Fibroblast of villous mesenchyme (primary cell): ENCODE results near the gene POMT2. TPM values are rescaled to one million over a fixed set of nuclear protein-coding genes. Genes with fewer than 3 reads are reported as not detected.

Experiments
- DNase-seq: peaks from one replicate; pipeline ENCODE4 v3.0.0-alpha.2; 2010; ENCODE audit warnings: low read depth
- H3K4me3 ChIP-seq: 2 replicates; pipeline ENCODE4 v1.5.1; 2011; ENCODE audit warnings: low read depth, mild to moderate bottlenecking, low read length
- CTCF ChIP-seq: IDR thresholded peaks from 2 replicates; pipeline ENCODE4 v1.5.1; 2012; ENCODE audit warnings: low read depth, mild to moderate bottlenecking, low read length; ENCODE audit not compliant: insufficient read depth
- total RNA-seq: library from RNA; depleted of rRNA; stranded (reverse); fragments of >200 nt; gene quantifications from 2 replicates; pipeline ENCODE4 v1.2.3, GENCODE V29; 2012

The POMT2 gene
- total RNA-seq, 1 donor = 18.1 TPM

GRCh38 chr14:77276959-77277358 lies 43.7 kb downstream of the POMT2 start:
- no peak for TF ChIP-seq CTCF
- no peak for DNase-seq
- H3K4me3 ChIP-seq = no peak overlapping the region

GRCh38 chr14:77276295-77276935 lies 44.3 kb downstream of the POMT2 start:
- no peak for TF ChIP-seq CTCF
- DNase-seq = no peak
- no peak overlapping the region for H3K4me3 ChIP-seq

GRCh38 chr14:77275601-77276017 lies 45.1 kb downstream of the POMT2 start:
- no peak for TF ChIP-seq CTCF
- no peak overlapping the region for H3K4me3 ChIP-seq
- DNase-seq = no peak

GRCh38 chr14:77275041-77275580 lies 45.6 kb downstream of the POMT2 start:
- H3K4me3 ChIP-seq = no peak overlapping the region
- no peak for DNase-seq
- no peak for TF ChIP-seq CTCF

GRCh38 chr14:77273796-77274195 lies 46.9 kb downstream of the POMT2 start:
- no peak overlapping the region for H3K4me3 ChIP-seq
- DNase-seq = no peak
- no peak for TF ChIP-seq CTCF

- no peak for TF ChIP-seq CTCF
- DNase-seq = no peak
- H3K4me3 ChIP-seq = no peak overlapping the region
These were observed 48.4 kb downstream of the POMT2 start for GRCh38 chr14:77272261-77272660.
